Measurements from ENCODE around the gene ITLN1.

DNA sequence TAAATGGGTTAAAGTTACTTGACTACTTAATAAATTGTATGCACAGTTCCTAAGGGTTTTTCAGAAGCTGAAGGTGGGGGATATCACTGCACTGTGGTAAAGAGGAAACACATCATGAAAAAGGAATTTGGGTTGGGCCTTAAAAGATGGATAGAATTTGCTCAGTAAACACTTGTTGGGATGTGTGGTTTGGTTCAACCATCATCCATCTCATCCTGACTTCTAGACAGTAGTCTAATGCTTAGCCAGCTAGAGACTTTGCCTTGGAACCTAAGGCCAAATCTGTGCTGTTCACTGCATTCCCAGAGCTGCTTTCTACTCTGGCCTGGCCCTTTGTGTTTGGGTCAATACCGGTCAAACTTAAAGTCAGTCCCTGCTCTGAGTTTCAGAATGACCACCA, 58.4 kb downstream of the ITLN1 start:
- TF ChIP-seq CTCF (IDR thresholded peaks at IDR 0.05) = no peak
- TF ChIP-seq POLR2A (IDR thresholded peaks at IDR 0.05) = no peak
